Smooth muscle cell (in vitro differentiated cells): ENCODE data around the gene WDR49. TPM values are rescaled to one million over a fixed set of nuclear protein-coding genes. Genes with fewer than 3 reads are reported as not detected.

ENCODE experiments used
- DNase-seq: peaks from one replicate; lab custom pipeline; 2025; ENCODE audit not compliant: unreplicated experiment; lab: John Stamatoyannopoulos, UW
- H2AFZ ChIP-seq: fragments of 200-600 bp; sonication (generic); 2 replicates; pipeline ENCODE4 v1.6.0; 2016; ENCODE audit warnings: antibody characterized with exemption, low read depth, mild to moderate bottlenecking
- H3F3A ChIP-seq: fragments of 200-600 bp; sonication (generic); 2 replicates; pipeline ENCODE4 v1.6.0; 2017; ENCODE audit warnings: antibody characterized with exemption, low read depth
- H3K27ac ChIP-seq: fragments of 200-600 bp; sonication (generic); 2 replicates; pipeline ENCODE4 v1.5.1; 2016; ENCODE audit warnings: low read depth, mild to moderate bottlenecking
- H3K27me3 ChIP-seq: fragments of 200-600 bp; sonication (generic); 2 replicates; pipeline ENCODE4 v1.6.1; 2016; ENCODE audit warnings: low read depth, mild to moderate bottlenecking
- H3K36me3 ChIP-seq: fragments of 200-600 bp; sonication (generic); 2 replicates; pipeline ENCODE4 v1.5.1; 2016; ENCODE audit warnings: low read depth
- H3K4me1 ChIP-seq: fragments of 200-600 bp; sonication (generic); 2 replicates; pipeline ENCODE4 v1.5.1; 2016; ENCODE audit warnings: low read depth
- H3K4me2 ChIP-seq: fragments of 200-600 bp; sonication (generic); 2 replicates; pipeline ENCODE4 v1.6.0; 2016; ENCODE audit warnings: mild to moderate bottlenecking
- H3K4me3 ChIP-seq: fragments of 200-600 bp; sonication (generic); 2 replicates; pipeline ENCODE4 v1.5.1; 2016; ENCODE audit warnings: mild to moderate bottlenecking
- H3K79me2 ChIP-seq: fragments of 200-600 bp; sonication (generic); 2 replicates; pipeline ENCODE4 v1.6.0; 2016; ENCODE audit warnings: low read depth, mild to moderate bottlenecking
- H3K9ac ChIP-seq: fragments of 200-600 bp; sonication (generic); 2 replicates; pipeline ENCODE4 v1.6.0; 2016; ENCODE audit warnings: low read depth
- H3K9me3 ChIP-seq: fragments of 200-600 bp; sonication (generic); replicated peaks from 2 replicates; pipeline ENCODE4 v1.5.1; 2016; ENCODE audit warnings: low read depth
- H4K20me1 ChIP-seq: fragments of 200-600 bp; sonication (generic); 2 replicates; pipeline ENCODE4 v1.6.0; 2016; ENCODE audit warnings: low read depth
- WGBS: methylation state at CpG from one replicate; pipeline ENCODE4 v1.1.7; 2016; ENCODE audit warnings: low lambda C conversion rate; 5-methylcytosine and 5-hydroxymethylcytosine counted together
- polyA plus RNA-seq: library from polyadenylated mRNA; unstranded; fragments of >200 nt; fragmentation: Nextera tagmentation; extraction: Ambion mirVana; gene quantifications from 2 replicates; pipeline ENCODE4 v1.2.1, GENCODE V29; 2016
- total RNA-seq: library from RNA; depleted of rRNA; stranded (reverse); fragments of >200 nt; gene quantifications from 2 replicates; pipeline ENCODE4 v1.2.3, GENCODE V29; 2014
- TF ChIP-seq, protein P1 (sequence below): fragments of 200-600 bp; sonication (generic); IDR thresholded peaks from 2 replicates; pipeline ENCODE4 v1.5.1; 2017; ENCODE audit warnings: borderline replicate concordance, mild to moderate bottlenecking, antibody characterized with exemption; ENCODE audit not compliant: insufficient read depth, poor library complexity, severe bottlenecking

WDR49 gene
- total and polyA plus RNA-seq, 2 experiments from 2014 or later, result 0.09 TPM; not detected in 1

DNA sequence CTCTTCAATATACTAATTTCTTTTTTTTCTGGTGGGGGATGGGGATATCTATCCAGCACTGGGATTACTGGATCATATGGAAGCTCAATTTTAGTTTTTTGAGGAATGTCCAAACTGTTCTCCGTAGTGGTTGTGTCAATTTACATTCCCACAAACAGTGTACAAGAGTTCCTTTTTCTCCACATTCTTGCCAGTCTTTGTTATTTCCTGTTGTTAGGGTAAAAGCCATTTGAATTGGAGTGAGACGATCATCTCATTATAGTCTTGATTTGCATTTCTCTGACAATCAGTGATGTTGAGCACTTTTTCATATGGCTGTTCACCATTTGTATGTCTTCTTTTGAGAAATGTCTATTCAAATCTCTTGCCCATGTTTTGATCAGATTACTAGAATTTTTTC is 12.8 kb upstream of the WDR49 start:
- no peaks in the 10 kb centered on the region for H3K9me3 ChIP-seq
- no peak overlapping the region for H3K27ac ChIP-seq
- H4K20me1 ChIP-seq, result no peaks in the 10 kb centered on the region
- DNase-seq, result no peak
- no peak overlapping the region for H3K4me3 ChIP-seq
- no peak overlapping the region for H3K9ac ChIP-seq
- no peaks in the 10 kb centered on the region for H3K79me2 ChIP-seq
- no peaks in the 10 kb centered on the region for H3K4me1 ChIP-seq
- WGBS, result 90% methylated on average over 2 of the region's 2 CpGs
- TF ChIP-seq, protein P1, sequence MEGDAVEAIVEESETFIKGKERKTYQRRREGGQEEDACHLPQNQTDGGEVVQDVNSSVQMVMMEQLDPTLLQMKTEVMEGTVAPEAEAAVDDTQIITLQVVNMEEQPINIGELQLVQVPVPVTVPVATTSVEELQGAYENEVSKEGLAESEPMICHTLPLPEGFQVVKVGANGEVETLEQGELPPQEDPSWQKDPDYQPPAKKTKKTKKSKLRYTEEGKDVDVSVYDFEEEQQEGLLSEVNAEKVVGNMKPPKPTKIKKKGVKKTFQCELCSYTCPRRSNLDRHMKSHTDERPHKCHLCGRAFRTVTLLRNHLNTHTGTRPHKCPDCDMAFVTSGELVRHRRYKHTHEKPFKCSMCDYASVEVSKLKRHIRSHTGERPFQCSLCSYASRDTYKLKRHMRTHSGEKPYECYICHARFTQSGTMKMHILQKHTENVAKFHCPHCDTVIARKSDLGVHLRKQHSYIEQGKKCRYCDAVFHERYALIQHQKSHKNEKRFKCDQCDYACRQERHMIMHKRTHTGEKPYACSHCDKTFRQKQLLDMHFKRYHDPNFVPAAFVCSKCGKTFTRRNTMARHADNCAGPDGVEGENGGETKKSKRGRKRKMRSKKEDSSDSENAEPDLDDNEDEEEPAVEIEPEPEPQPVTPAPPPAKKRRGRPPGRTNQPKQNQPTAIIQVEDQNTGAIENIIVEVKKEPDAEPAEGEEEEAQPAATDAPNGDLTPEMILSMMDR, result no peak
- no peaks in the 10 kb centered on the region for H3K27me3 ChIP-seq
- H2AFZ ChIP-seq, result no peak overlapping the region
- H3K4me2 ChIP-seq, result no peak overlapping the region
- no peaks in the 10 kb centered on the region for H3K36me3 ChIP-seq
- H3F3A ChIP-seq, result no peaks in the 10 kb centered on the region

DNA sequence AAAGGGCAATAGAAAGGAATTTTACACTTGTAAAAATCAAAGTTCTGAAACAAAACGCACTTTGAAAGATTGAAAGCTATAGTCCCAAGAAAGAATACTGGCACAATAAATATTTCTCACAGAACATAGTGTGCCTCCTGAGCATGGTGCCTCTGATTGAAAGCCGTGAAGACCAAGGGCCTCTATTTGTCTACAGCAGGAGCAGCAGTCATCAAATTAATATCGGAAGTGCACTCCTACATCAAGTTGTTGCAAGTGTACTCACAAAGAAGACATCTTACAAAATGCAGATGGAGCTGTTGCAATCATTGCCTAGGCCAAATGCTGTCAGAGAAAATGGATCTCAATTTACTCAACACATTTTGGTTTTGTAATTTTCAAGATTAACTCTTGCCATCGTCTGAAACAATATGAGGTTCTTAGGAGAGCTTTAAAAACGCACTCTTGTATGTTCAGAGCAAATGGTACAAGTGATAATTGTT is 9.2 kb upstream of the WDR49 start:
- H3F3A ChIP-seq, result no peaks in the 10 kb centered on the region
- TF ChIP-seq, protein P1, result no peak
- H3K27me3 ChIP-seq, result no peaks in the 10 kb centered on the region
- H3K79me2 ChIP-seq, result no peaks in the 10 kb centered on the region
- WGBS, result 95% methylated on average over 5 of the region's 5 CpGs
- no peak overlapping the region for H2AFZ ChIP-seq
- H4K20me1 ChIP-seq, result no peaks in the 10 kb centered on the region
- H3K4me2 ChIP-seq, result no peak overlapping the region
- H3K9me3 ChIP-seq, result no peaks in the 10 kb centered on the region
- H3K4me1 ChIP-seq, result peaks cover 1% of the 10 kb centered on the region
- no peak overlapping the region for H3K4me3 ChIP-seq
- DNase-seq, result no peak
- no peaks in the 10 kb centered on the region for H3K36me3 ChIP-seq
- H3K9ac ChIP-seq, result no peak overlapping the region
- no peak overlapping the region for H3K27ac ChIP-seq

DNA sequence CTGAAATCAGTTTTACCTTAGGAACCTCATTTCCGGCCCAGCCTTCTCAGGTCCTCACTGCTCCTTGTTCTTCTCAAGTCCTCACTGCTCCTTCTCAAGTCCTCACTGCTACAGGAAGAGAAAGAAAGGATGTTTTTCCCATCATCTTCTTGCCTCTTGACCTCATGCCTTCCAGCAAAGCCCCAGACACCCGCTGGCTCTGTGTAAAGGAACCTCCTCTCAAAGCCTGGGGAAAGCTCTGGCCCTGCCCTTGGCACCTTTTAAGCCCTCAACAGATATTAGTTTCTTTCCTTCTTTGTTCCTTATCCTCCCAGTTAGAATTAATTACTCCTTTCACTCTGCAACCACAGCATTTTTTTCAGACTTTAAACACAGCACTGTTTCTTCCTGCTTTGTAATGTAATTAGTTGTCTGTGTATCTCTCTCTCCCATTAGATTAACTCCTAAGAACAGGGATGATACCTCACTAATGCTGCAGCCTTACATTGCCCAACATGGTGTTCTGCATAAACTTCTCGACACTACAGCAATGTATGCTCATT is 4.0 kb upstream of the WDR49 start:
- H3K4me1 ChIP-seq, result peaks cover 7% of the 10 kb centered on the region
- TF ChIP-seq, protein P1, result no peak
- DNase-seq, result no peak
- H3K4me3 ChIP-seq, result no peak overlapping the region
- 72% methylated on average over 3 of the region's 3 CpGs for WGBS
- no peaks in the 10 kb centered on the region for H3F3A ChIP-seq
- no peaks in the 10 kb centered on the region for H3K9me3 ChIP-seq
- no peaks in the 10 kb centered on the region for H3K79me2 ChIP-seq
- H3K27me3 ChIP-seq, result no peaks in the 10 kb centered on the region
- H3K9ac ChIP-seq, result no peak overlapping the region
- no peaks in the 10 kb centered on the region for H4K20me1 ChIP-seq
- H3K36me3 ChIP-seq, result no peaks in the 10 kb centered on the region
- H2AFZ ChIP-seq, result no peak overlapping the region
- H3K4me2 ChIP-seq, result no peak overlapping the region
- H3K27ac ChIP-seq, result no peak overlapping the region

DNA sequence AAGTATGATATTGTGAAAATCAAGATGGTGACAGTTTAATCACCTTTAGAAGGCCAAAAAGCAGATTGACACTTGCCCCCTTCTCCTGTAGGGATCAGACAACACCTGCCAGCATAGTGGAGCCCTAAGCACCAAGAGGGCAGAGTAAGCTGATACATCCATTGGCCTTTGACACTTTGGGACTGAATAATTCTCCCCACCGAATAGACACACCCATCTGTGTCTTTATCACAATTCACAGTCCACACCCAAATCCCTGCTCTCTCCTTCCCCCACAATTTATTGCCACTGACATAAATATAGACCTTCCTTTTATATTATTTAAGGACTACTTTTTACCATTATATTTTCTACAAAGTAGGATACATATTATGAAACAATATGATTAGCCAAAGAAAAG is 3.1 kb upstream of the WDR49 start:
- H3K79me2 ChIP-seq, result no peaks in the 10 kb centered on the region
- no peak overlapping the region for H3K4me2 ChIP-seq
- H3K4me1 ChIP-seq, result peaks cover 7% of the 10 kb centered on the region
- H4K20me1 ChIP-seq, result no peaks in the 10 kb centered on the region
- H3K36me3 ChIP-seq, result no peaks in the 10 kb centered on the region
- no peaks in the 10 kb centered on the region for H3F3A ChIP-seq
- H3K27me3 ChIP-seq, result no peaks in the 10 kb centered on the region
- no peak overlapping the region for H3K27ac ChIP-seq
- WGBS, result 68% methylated on average over 1 of the region's 1 CpG
- TF ChIP-seq, protein P1, result no peak
- H3K9me3 ChIP-seq, result no peaks in the 10 kb centered on the region
- no peak overlapping the region for H3K4me3 ChIP-seq
- no peak overlapping the region for H3K9ac ChIP-seq
- DNase-seq, result no peak
- no peak overlapping the region for H2AFZ ChIP-seq
